ENCODE data around the gene SKAP2.

The SKAP2 gene

DNA sequence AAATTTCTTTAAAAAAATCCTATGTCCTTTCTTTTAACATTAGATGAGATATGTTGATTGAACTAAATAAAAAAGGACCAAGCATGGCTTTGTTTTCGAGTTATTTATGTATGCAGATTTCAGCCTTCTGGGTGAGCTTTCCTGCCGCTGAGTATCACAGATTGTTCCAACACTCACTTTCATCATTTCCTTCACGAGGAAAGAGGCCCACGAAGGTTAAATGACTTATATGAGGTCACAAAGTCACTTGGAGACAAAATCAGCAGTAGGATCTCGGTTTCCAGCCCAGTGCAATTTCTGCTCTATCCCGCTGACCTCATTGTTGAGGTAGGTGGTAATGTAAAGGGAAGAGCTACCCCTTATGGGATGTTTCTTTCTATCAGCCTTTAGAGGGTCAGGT, 226.8 kb downstream of the SKAP2 start:
- DNase-seq (ENCODE audit: low spot score) = no peak

DNA sequence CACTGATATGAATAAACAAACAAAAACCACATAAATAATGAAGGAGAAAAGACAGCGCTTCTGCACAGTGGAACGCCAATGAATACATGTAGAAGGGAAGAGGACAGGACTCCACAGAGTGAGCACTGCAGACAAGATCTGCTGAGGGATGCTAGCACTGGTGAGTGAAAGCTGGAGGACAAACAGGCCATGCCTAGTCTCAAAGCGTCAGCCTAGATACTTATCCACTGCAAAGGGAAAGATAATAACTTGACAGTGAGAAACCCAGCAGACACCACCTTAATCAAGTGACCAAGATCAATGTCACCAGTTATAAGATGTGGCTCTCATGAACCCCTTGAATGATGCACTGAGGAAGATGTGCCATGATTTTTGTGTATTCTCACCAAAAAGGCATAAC, 227.6 kb downstream of the SKAP2 start:
- DNase-seq (ENCODE audit: low spot score) = no peak

GRCh38 chr7:26633557-26633956, 230.8 kb downstream of the SKAP2 start:
- DNase-seq (ENCODE audit: low spot score) = no peak

DNA sequence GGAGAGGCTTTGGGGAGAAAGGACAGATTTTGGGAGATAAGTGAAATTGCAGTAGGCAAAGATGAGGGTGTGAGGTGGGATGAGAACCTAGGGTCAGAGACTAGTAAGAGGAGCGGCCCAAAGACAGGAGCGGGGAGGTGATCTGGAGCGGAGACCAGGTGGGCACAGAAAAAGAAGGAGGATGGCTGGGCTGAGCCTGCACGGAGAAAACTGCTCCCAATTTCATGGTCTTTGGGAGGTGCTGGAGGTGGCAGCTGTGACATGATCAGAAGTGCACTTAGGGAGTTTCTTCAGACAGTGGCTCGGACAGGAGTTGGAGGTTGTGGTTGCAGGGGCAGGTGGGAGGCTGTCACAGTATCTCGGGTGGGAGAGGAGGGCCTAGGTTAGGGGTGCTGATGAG, 232.8 kb downstream of the SKAP2 start:
- no peak for DNase-seq (ENCODE audit: low spot score)

GRCh38 chr7:26630941-26631580, 233.3 kb downstream of the SKAP2 start:
- no peak for DNase-seq (ENCODE audit: low spot score)

DNA sequence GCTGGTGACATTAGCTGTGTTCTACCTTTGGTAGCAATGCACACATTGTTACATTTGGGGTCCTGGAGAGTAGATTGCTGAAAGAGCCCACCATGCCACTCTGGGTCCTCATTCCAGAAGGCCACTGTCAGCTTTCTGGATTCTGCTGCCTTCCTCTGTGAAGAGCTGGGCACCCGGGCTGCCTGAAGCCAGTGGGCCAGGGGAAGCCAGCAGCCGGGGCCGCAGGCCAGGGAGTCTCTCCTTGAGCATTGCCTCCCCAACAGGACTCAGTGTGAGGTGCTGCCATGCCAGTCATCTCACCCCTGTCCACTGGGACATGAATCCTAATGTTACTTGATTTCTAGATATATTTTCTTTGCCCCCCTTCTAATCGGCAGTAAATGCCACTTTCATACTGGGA, 234.0 kb downstream of the SKAP2 start:
- no peak for DNase-seq (ENCODE audit: low spot score)

DNA sequence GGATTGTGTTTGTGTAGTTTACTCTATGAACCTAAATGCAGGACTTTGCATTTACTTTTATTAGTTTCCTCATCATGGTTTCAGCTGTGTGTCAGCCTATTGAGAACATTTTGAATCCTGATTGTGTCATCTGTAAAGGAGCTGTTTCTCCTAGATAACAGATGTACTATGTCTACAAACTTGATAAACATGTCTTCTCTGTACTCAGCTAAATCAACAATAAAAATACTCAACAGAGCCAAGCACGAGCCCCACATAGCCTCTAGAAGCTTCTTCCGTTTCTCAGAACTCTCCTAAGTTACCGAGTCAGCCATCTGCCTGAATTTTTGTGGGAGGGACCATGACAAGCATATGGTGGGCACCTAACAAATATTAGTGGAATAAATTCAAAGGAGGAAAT, 234.7 kb downstream of the SKAP2 start:
- no peak for DNase-seq (ENCODE audit: low spot score)

DNA sequence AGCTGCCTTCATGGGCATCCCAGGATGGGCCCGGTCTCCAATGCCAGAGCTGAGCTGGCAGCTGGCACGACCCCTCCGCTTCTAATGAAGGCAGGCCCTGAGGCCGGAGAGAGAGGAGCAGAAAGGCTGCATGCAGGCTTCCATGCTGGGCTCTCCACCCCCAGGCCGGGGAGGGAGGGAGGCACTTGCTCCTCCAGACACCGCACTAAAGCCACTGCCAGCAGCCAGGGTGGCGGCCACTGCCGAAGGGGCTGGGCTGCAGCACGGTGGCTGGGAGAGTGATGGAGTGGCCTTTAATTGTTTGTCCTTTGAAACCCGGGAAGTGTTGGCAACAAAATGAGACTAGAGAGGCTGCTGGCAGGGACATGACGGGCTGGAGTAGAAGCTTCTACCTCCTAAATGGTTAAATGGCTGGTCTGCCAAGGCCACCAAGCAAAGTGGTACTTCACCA, 236.5 kb downstream of the SKAP2 start:
- no peak for DNase-seq (ENCODE audit: low spot score)

- no peak for DNase-seq (ENCODE audit: low spot score)
These were observed 237.2 kb downstream of the SKAP2 start for GRCh38 chr7:26627221-26627620.

DNA sequence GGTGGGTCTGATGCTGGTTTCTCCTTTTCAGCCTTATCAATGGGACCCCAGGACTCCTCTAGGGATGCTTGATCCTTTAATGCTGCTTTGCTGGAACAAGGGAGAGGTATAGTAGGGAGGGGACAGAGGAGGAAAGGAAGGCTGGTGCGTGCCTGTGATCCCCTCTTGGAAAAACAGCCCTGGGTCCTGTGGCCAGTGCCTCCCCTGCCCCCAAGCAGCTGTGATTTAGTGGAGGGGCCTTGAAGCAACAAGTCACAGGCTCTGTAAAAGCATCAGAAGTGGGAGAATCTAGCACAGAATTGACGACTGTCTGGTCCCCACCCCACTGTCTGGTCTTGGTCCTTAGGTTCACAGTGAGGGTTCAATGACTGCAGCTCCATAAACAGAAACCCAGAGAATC, 237.7 kb downstream of the SKAP2 start:
- no peak for DNase-seq (ENCODE audit: low spot score)

DNA sequence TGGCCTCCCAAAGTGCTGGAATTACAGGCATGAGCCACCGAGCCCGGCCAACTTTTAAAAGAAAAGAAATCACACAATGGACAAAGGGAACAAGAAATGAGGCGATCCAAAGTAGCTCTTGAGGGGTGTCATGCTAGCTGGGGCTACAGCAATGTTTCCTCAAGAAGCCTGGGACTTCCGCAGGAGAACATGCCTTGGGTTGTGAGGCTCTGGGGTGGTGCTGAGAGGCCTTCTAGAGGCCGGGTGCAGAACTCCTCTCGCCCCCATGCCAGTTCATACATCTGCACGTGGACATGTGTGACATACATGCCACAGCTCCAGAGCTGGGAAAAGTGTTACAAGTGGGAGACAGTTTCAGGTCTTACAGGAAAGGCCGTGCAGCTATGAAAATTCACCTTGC, 238.2 kb downstream of the SKAP2 start:
- no peak for DNase-seq (ENCODE audit: low spot score)

GRCh38 chr7:26625286-26625685, 239.1 kb downstream of the SKAP2 start:
- no peak for DNase-seq (ENCODE audit: low spot score)

- no peak for DNase-seq (ENCODE audit: low spot score)
These were observed 239.6 kb downstream of the SKAP2 start for GRCh38 chr7:26624839-26625238.

DNA sequence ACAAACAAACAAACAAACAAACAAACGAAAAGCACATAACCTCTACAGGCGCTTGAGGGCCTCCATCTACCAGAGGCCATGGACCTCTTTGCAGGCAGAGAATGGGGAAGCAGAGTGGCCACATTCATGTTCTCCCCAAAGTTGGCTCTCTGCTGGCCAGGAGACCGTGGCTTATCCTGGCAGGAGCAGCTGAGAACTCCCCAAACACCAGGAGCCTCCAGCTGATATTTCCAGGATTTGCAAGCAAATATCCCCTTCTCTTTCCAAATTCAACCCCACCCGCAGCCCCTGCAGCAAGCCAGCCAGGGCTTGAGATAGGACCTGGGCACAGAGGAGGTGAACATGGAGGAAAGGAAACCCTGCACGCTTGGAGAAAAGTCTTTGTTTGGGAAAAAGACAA, 240.0 kb downstream of the SKAP2 start:
- no peak for DNase-seq (ENCODE audit: low spot score)

- no peak for DNase-seq (ENCODE audit: low spot score)
These were observed 244.0 kb downstream of the SKAP2 start for GRCh38 chr7:26620352-26620751.

GRCh38 chr7:26619348-26619984, 244.9 kb downstream of the SKAP2 start:
- no peak for DNase-seq (ENCODE audit: low spot score)

GRCh38 chr7:26618898-26619297, 245.5 kb downstream of the SKAP2 start:
- DNase-seq (ENCODE audit: low spot score) = no peak

DNA sequence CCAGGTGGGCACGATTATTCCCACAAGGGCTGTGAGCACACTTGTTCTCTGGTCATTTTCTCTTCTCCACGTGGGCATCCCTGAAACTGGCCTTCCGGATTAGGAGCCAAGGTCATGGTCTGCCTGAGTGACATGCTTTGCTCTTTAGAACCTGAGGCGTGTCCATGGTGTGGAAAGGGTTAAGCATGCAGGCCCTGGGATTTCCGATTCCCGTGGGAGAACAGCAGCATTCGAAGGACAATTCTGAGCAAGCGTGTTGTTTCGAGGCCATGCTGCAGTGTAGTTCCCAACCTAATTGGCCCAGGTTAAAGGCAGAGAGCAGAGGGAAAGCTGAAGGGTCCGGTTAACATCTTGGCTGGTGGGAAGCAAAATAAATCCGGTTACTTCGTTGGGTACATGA, 245.9 kb downstream of the SKAP2 start:
- no peak for DNase-seq (ENCODE audit: low spot score)
